HCT116 (cell line): ENCODE measurements around the gene ZNF581. TPM values are rescaled to one million over a fixed set of nuclear protein-coding genes. Genes with fewer than 3 reads are reported as not detected.

ENCODE experiments used
- ATAC-seq: fragments of 200-7000 bp; cut with Tn5 transposase; 2 replicates; pipeline ENCODE4 v1.9.1; 2020; ENCODE audit warnings: mild to moderate bottlenecking, moderate library complexity
- BruUV-seq: library from RNA; stranded (reverse); fragments of 400-500 nt; replicated peaks from 2 replicates; lab custom pipeline; 2021; lab: Mats Ljungman, UMichigan
- CTCF ChIA-PET: fragments of 300-600 bp; sonication (Branson Sonifier 250); formaldehyde crosslinking; loops from one replicate; lab custom pipeline; 2021; ENCODE audit warnings: antibody characterized with exemption; lab: Charles Lee
- POLR2A ChIA-PET: fragments of 300-600, 350-600 bp; sonication (Branson Sonifier 250); formaldehyde crosslinking; loops from one replicate; lab custom pipeline; 2021; ENCODE audit warnings: antibody characterized with exemption; lab: Charles Lee
- RAD21 ChIA-PET, 2 experiments: fragments of 300-600 bp; sonication (Branson Sonifier 250); formaldehyde crosslinking; loops; one replicate each; lab custom pipeline; 2023; ENCODE audit warnings: low total read pairs in 2 of 2; ENCODE audit not compliant: uncharacterized antibody in 2 of 2, unreplicated experiment in 2 of 2, low non-redundant PET in 1 of 2; lab: Charles Lee
- DNase-seq: peaks from one replicate; pipeline ENCODE4 v3.0.0-alpha.2; 2010; ENCODE audit warnings: low read depth, low spot score
- H2AFZ ChIP-seq: fragments of 200-600 bp; shearing (Covaris generic), sonication (generic); 2 replicates; pipeline ENCODE4 v1.6.1; 2017; ENCODE audit warnings: low read depth, mixed run types, mixed read lengths, antibody characterized with exemption, low read length; ENCODE audit not compliant: poor library complexity, severe bottlenecking
- H3K27ac ChIP-seq: 2 replicates; pipeline ENCODE4 v1.5.1; 2012; ENCODE audit warnings: low read depth, low read length
- H3K27me3 ChIP-seq: fragments of 200-600 bp; sonication (generic); 2 replicates; pipeline ENCODE4 v1.6.1; 2016; ENCODE audit warnings: mixed run types, low read length, mixed read lengths; ENCODE audit not compliant: insufficient read depth
- H3K36me3 ChIP-seq, 2 experiments: fragments of 200-500 bp in 1 of 2; fragments of 200-600 bp in 1 of 2; sonication (Bioruptor generic) in 1 of 2; sonication (generic) in 1 of 2; 2 replicates each; pipeline versions ENCODE4 v1.5.1 to v1.6.1; 2014 to 2016; ENCODE audit warnings: low read length in 2 of 2, inconsistent platforms in 1 of 2, mixed read lengths in 1 of 2, mixed run types in 1 of 2; ENCODE audit not compliant: insufficient read depth in 2 of 2, control insufficient read depth in 1 of 2
- H3K4me1 ChIP-seq, 2 experiments: fragments of 200-600 bp in 1 of 2; sonication (generic) in 1 of 2; 2 replicates each; pipeline versions ENCODE4 v1.5.1 to v1.6.1; 2012 to 2017; ENCODE audit warnings: low read length in 2 of 2, inconsistent platforms in 1 of 2, mild to moderate bottlenecking in 1 of 2, mixed read lengths in 1 of 2, mixed run types in 1 of 2, moderate library complexity in 1 of 2; ENCODE audit not compliant: insufficient read depth in 2 of 2, control insufficient read depth in 1 of 2
- H3K4me2 ChIP-seq: fragments of 200-600 bp; sonication (generic); 2 replicates; pipeline ENCODE4 v1.6.1; 2017; ENCODE audit warnings: mixed run types, low read length, mixed read lengths
- H3K4me3 ChIP-seq, 2 experiments: fragments of 200-600 bp in 1 of 2; sonication (generic) in 1 of 2; replicated peaks in 1 of 2; 2 replicates each; pipeline ENCODE4 v1.5.1; 2011 to 2016; ENCODE audit warnings: low read length in 2 of 2, control low read depth in 1 of 2, low read depth in 1 of 2, mild to moderate bottlenecking in 1 of 2, mixed read lengths in 1 of 2, mixed run types in 1 of 2
- H3K79me2 ChIP-seq: fragments of 200-600 bp; sonication (generic); 2 replicates; pipeline ENCODE4 v1.6.1; 2017; ENCODE audit warnings: mild to moderate bottlenecking, mixed run types, low read length, moderate library complexity, mixed read lengths; ENCODE audit not compliant: insufficient read depth
- H3K9ac ChIP-seq: fragments of 200-600 bp; sonication (generic); 2 replicates; pipeline ENCODE4 v1.6.1; 2016; ENCODE audit warnings: low read length, mixed read lengths
- H3K9me2 ChIP-seq: fragments of 200-600 bp; sonication (generic), shearing (Covaris generic); 2 replicates; pipeline ENCODE4 v1.6.1; 2017; ENCODE audit warnings: mixed run types, mild to moderate bottlenecking, moderate library complexity; ENCODE audit not compliant: insufficient read depth
- H3K9me3 ChIP-seq, 2 experiments: fragments of 200-500 bp in 1 of 2; fragments of 200-600 bp in 1 of 2; sonication (Bioruptor generic) in 1 of 2; sonication (generic) in 1 of 2; 2 replicates each; pipeline ENCODE4 v1.6.1; 2014 to 2017; ENCODE audit warnings: low read length in 2 of 2, mixed read lengths in 2 of 2, inconsistent platforms in 1 of 2, low read depth in 1 of 2, mild to moderate bottlenecking in 1 of 2, mixed run types in 1 of 2, moderate library complexity in 1 of 2; ENCODE audit not compliant: control insufficient read depth in 1 of 2, insufficient read depth in 1 of 2
- H4K20me1 ChIP-seq: fragments of 200-600 bp; sonication (generic), shearing (Covaris generic); 2 replicates; pipeline ENCODE4 v1.6.1; 2017; ENCODE audit warnings: mixed run types, mild to moderate bottlenecking, moderate library complexity; ENCODE audit not compliant: insufficient read depth
- CBX3 ChIP-seq: IDR thresholded peaks from 2 replicates; pipeline ENCODE4 v1.6.1; 2012; ENCODE audit warnings: low read depth
- CEBPB ChIP-seq: IDR thresholded peaks from 2 replicates; pipeline ENCODE4 v1.6.1; 2012; ENCODE audit warnings: low read depth
- EGR1 ChIP-seq: IDR thresholded peaks from 2 replicates; pipeline ENCODE4 v1.6.1; 2012; ENCODE audit warnings: low read depth
- EZH2phosphoT487 ChIP-seq: fragments of 200-600 bp; IDR thresholded peaks from 2 replicates; pipeline ENCODE4 v1.6.1; 2018; ENCODE audit warnings: antibody characterized with exemption, borderline replicate concordance
- FOSL1 ChIP-seq: IDR thresholded peaks from 2 replicates; pipeline ENCODE4 v1.6.1; 2012; ENCODE audit warnings: low read depth
- JUND ChIP-seq: IDR thresholded peaks from 2 replicates; pipeline ENCODE4 v1.6.1; 2012
- MAX ChIP-seq: IDR thresholded peaks from 2 replicates; pipeline ENCODE4 v1.6.1; 2012
- POLR2A ChIP-seq: IDR thresholded peaks from 2 replicates; pipeline ENCODE4 v1.7.0; 2011; ENCODE audit warnings: borderline replicate concordance; ENCODE audit not compliant: insufficient read depth, insufficient read length; ENCODE audit errors: extremely low read depth
- POLR2AphosphoS5 ChIP-seq: IDR thresholded peaks from 2 replicates; pipeline ENCODE4 v1.6.1; 2011; ENCODE audit warnings: mild to moderate bottlenecking, low read depth, low read length, moderate library complexity
- SIN3A ChIP-seq: IDR thresholded peaks from 2 replicates; pipeline ENCODE4 v1.6.1; 2012; ENCODE audit warnings: low read depth
- TCF7L2 ChIP-seq: IDR thresholded peaks from 2 replicates; pipeline ENCODE4 v1.7.0; 2011; ENCODE audit warnings: borderline replicate concordance, inconsistent platforms; ENCODE audit not compliant: insufficient read depth, insufficient read length; ENCODE audit errors: extremely low read depth
- ZBTB33 ChIP-seq: IDR thresholded peaks from 2 replicates; pipeline ENCODE4 v1.6.1; 2011; ENCODE audit warnings: mild to moderate bottlenecking, low read length, moderate library complexity; ENCODE audit not compliant: insufficient replicate concordance; ENCODE audit errors: extremely low read depth
- ZFX ChIP-seq: fragments of 450-650 bp; IDR thresholded peaks from 2 replicates; pipeline ENCODE4 v1.6.1; 2017
- intact Hi-C: fragments of 100-400 bp; cut with micrococcal nuclease; formaldehyde crosslinking; loops from 2 replicates; pipeline ENCODE4 v1.10.0; 2022
- total RNA-seq: library from RNA; stranded (reverse); gene quantifications from one replicate; pipeline ENCODE4 v1.2.1, GENCODE V29; 2021; ENCODE audit not compliant: unreplicated experiment
- TF ChIP-seq, protein P1 (sequence below): IDR thresholded peaks from 2 replicates; pipeline ENCODE4 v1.6.1; 2012; ENCODE audit warnings: low read depth

Gene ZNF581
- total RNA-seq, 1 experiment from 2014 or later, result 44.4 TPM

DNA sequence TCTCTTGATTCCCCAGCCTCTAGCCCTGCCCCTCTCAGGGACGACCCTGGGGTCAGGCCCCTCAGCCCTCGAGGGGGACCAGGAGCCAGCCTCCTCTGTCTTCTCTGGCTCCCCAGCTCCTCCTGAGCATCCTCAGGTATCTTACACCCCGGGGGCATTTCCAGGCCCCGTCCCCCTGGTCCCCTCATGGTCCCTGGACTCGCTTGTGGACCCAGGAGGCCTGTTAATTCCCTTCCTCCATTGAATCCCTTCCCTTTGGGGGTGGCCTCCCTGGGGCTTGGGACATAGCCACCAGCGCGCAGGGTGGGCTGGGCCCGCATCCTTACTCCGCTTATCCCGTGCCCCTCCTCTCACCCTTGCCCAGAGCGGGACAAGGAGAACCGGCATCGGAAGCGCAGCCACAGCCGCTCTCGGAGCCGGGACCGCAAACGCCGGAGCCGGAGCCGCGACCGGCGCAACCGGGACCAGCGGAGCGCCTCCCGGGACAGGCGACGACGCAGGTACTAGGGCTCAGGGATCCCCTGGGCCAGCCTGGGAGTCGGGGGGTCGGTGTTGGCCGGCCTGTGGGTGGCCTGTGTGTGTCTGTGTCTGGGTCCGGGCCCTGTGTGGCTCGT, 15.5 kb downstream of the ZNF581 start:
- no peak overlapping the region for H3K4me3 ChIP-seq
- no peak overlapping the region for H3K4me2 ChIP-seq
- intact Hi-C loops, result no loop called here
- peaks cover 43 to 52% of the 10 kb centered on the region in 2 experiments; a peak in 3 of 4 replicates for H3K36me3 ChIP-seq
- no peak overlapping the region for H3K9ac ChIP-seq
- RAD21 ChIA-PET, result no interaction called here
- H2AFZ ChIP-seq, result no peak overlapping the region
- ATAC-seq (no peak), DNase-seq (no peak)
- H3K9me3 ChIP-seq, result no peaks in the 10 kb centered on the region
- POLR2A ChIA-PET, result no interaction called here
- H3K27me3 ChIP-seq, result no peaks in the 10 kb centered on the region
- H3K4me1 ChIP-seq, result peaks cover 13 to 19% of the 10 kb centered on the region in 2 experiments; a peak in 3 of 4 replicates
- peaks cover 88% of the 10 kb centered on the region for H3K79me2 ChIP-seq
- TF ChIP-seq CBX3 (no peak), EGR1 (no peak), POLR2A (no peak), POLR2AphosphoS5 (no peak), ZFX (no peak), ZBTB33 (no peak), CEBPB (no peak), EZH2phosphoT487 (no peak), FOSL1 (no peak), SIN3A (no peak), TCF7L2 (no peak), MAX (no peak), JUND (no peak)
- TF ChIP-seq, protein P1, sequence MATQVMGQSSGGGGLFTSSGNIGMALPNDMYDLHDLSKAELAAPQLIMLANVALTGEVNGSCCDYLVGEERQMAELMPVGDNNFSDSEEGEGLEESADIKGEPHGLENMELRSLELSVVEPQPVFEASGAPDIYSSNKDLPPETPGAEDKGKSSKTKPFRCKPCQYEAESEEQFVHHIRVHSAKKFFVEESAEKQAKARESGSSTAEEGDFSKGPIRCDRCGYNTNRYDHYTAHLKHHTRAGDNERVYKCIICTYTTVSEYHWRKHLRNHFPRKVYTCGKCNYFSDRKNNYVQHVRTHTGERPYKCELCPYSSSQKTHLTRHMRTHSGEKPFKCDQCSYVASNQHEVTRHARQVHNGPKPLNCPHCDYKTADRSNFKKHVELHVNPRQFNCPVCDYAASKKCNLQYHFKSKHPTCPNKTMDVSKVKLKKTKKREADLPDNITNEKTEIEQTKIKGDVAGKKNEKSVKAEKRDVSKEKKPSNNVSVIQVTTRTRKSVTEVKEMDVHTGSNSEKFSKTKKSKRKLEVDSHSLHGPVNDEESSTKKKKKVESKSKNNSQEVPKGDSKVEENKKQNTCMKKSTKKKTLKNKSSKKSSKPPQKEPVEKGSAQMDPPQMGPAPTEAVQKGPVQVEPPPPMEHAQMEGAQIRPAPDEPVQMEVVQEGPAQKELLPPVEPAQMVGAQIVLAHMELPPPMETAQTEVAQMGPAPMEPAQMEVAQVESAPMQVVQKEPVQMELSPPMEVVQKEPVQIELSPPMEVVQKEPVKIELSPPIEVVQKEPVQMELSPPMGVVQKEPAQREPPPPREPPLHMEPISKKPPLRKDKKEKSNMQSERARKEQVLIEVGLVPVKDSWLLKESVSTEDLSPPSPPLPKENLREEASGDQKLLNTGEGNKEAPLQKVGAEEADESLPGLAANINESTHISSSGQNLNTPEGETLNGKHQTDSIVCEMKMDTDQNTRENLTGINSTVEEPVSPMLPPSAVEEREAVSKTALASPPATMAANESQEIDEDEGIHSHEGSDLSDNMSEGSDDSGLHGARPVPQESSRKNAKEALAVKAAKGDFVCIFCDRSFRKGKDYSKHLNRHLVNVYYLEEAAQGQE, result no peak
- no peaks in the 10 kb centered on the region for H3K9me2 ChIP-seq
- no peaks in the 10 kb centered on the region; the same call in 1 of the 2 replicates for H4K20me1 ChIP-seq
- CTCF ChIA-PET, result no interaction called here
- H3K27ac ChIP-seq, result peak overlapping the region; percentile 14; the same call in 1 of the 2 replicates
- BruUV-seq, result no TSS peak
